HTR-8/SVneo (cell line): ENCODE data around the gene OPTC.

ENCODE experiments used
- DNase-seq: peaks from one replicate; pipeline ENCODE4 v3.0.0; 2011; ENCODE audit warnings: low spot score, mixed read lengths; ENCODE audit not compliant: insufficient read length
- FAIRE-seq: peaks from 2 replicates; lab custom pipeline; 2011; peaks lifted over from hg19 to GRCh38; lab: Jason Lieb, UNC

OPTC gene

DNA sequence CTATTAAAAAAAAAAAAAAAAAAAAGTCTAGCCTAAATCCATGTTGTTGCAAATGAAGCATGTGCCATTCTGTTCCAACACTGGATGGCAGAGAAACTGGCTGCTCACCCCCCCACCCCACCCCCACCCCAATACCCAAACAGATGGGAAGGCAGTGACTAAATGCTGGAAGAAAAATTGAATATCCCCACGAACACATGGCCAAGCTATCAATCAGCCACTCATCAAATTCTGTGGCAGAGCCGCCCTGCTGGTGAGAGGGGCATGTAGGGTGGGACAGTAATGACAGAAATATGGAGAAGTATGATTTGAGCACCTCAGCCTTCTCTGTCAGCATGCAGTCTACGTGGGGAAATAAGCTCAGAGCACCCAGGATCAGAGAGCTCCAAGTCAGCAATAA, 34.1 kb downstream of the OPTC start:
- DNase-seq: no peak
- FAIRE-seq: no peak

DNA sequence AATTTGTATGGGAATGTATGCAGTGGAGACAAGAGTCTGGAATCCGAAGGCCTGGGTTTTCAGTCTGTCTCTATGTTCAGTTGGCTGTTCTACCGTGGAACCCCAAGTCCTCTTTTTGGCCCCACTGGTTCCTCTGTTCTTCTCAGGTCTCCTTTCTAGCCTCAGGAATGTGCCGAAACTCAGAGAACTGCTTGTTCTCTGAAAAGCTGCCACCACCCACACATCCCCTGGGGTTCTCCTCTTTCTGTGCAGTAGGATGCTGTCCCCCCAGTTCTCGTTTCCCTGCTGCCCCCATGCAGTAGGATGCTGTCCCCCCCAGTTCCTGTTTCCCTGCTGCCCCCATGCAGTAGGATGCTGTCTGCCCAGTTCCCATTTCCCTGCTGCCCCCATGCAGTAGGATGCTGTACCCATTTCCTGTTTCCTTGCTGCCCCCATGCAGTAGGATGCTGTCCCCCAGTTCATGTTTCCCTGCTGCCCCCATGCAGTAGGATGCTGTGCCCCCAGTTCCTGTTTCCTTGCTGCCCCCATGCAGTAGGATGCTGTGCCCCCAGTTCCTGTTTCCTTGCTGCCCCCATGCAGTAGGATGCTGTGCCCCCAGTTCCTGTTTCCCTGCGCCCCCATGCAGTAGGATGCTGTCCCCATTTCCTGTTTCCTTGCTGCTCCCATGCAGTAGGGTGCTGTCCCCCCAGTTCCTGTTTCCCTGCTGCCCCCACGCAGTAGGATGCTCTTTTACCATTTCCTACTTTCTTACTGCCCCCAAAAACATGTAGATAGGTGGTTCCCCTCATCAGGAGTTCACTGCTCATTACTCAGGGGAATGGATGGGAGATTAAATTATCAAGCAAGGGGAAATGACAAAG, 35.3 kb downstream of the OPTC start:
- no peak for DNase-seq
- FAIRE-seq: no peak

DNA sequence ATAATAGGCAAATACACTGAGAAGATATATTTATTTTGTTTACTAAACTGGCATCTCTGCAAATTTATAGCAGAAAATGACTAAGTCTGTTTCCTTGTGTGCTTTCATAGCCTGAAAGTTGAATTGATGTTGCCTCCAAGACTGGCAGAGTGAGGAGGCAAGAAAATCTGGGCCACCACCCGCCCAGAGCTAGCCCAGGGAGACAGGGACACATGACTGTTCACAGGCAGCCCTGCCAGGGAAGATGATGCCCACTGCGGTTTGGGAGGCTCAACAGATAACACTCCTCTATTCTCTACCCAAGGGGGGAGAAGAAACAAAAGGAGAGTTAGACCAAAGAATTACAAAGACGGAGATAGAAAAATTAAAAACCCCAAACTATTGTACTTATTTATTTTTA, 37.1 kb downstream of the OPTC start:
- DNase-seq (no peak), FAIRE-seq (no peak)

DNA sequence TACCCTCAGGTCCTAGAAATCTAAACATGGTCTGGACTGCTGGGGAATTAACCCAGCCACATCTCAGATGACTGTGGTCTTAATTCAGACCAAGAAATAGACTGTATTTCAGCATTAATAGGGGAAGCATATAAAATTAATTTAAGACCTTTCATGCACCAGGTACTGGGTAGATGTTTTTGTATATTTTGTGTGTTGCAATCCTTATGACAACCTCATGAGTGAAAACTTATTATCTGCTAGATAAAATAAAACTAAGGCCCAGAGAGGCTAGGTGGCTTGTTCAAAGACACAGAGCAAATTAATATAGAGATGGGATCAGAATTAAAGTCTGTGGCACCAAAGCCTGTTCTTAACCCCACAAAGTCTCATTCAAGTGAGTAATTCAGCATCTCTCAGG, 40.1 kb downstream of the OPTC start:
- no peak for DNase-seq
- no peak for FAIRE-seq

DNA sequence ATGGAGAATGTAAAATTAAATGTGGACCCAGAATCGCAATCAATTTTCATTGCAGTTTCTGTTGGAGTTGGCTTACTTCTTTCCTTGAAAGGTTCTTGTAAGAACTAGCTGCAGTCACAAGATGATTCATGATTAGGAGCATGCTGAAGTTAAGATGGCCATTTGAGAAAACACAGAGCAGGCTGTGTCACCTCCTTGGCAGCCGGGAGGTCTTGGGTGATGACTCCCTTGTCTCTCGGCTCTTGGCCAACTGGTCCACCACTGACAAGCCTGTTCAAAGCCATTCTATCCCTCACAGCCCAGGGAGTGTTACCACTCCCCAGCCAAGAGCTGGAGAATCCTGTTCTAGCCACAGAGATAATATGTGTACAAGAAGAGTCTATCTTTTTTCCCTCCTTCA, 40.6 kb downstream of the OPTC start:
- DNase-seq: peak; percentile 84
- peak; percentile 66 for FAIRE-seq

DNA sequence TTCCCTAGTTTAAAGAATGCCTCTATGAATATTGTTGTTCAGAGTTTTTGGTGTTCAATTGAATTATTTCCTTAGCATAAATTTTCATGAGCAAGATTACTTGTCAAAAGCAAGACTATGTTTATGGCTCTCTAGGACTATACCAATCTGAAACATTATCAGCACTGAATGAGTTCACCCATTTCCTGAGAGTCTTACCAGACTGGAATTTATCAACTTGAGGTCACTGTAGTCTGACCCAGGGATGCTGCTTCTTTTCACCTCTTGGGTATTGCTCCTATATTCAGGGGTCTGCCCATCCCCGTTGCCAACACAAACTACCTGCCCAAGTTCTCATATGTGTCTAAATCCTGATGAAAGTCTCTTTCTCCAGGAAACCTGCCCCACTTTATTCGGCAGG, 42.6 kb downstream of the OPTC start:
- no peak for FAIRE-seq
- no peak for DNase-seq

DNA sequence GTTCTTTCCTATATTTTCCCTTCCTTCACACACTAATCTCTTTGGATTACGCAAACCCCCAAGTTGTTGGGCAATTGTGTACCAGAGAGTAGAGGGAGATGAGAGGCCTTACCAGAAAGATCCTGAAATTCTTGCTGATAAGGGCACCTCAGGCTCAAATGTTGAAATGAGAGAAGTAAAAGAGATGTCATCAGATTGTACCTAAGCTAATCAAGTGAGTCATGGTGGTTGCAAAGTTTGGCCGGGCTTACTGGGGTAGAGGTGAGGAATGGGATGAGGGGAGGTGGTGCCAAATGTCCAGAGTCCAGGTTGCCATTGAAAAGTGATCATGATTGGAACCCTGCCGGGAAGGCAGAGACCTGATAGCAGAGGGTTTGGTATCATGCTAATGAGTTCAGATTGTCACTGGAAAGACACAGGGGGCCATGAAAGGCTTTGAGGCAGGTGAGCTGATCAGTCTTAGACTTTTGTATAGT, 43.1 kb downstream of the OPTC start:
- DNase-seq (no peak), FAIRE-seq (no peak)

DNA sequence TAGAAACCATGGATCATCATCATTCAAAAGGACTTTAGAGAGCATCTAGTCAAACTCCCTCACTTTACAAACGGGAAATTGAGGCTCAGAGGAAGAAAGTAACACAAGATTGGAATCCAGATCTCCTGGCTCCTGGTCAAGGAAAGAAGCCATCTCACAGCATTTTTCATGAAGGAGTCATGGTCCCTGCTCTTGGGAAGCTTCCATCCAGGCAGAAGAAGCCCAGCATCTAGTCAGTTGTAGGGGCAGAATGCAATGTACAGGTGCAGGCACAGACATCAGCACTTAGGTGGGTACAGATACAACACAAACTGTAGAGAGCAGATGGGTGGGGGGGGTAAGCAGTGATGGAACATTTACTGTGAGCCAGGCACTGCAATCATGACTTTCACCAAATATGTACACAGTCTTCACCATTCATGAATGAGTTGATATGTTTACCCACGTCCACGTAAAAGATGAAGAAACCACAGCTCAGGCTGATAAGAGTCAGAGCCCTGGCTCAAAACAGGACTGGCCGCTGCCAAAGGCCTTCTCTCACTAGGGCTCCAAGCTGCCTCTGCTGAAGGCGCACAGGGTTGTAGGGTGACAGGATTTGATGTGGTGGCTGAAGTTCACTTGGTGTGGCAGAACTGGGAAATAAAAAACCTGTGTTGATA, 44.0 kb downstream of the OPTC start:
- no peak for FAIRE-seq
- DNase-seq: no peak

DNA sequence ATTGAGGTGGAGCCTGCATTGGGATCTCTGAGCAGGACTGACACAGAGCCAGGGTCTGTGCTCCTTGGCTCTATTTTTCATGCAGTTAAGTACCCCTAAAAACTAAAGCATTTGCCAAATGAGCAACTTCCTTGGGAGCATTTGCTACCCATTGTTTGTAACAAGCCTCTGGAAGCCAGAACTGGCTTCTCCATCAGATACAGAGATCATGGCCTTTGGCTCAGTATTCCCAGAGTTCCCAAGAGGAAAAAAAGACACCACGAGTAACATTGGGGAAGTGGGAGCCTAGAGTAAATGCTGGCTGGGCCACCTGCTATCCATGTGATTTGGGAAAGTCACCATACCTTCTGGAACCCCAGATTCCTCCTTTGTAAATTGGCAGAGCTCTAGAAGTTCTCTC, 44.8 kb downstream of the OPTC start:
- FAIRE-seq: no peak
- no peak for DNase-seq

DNA sequence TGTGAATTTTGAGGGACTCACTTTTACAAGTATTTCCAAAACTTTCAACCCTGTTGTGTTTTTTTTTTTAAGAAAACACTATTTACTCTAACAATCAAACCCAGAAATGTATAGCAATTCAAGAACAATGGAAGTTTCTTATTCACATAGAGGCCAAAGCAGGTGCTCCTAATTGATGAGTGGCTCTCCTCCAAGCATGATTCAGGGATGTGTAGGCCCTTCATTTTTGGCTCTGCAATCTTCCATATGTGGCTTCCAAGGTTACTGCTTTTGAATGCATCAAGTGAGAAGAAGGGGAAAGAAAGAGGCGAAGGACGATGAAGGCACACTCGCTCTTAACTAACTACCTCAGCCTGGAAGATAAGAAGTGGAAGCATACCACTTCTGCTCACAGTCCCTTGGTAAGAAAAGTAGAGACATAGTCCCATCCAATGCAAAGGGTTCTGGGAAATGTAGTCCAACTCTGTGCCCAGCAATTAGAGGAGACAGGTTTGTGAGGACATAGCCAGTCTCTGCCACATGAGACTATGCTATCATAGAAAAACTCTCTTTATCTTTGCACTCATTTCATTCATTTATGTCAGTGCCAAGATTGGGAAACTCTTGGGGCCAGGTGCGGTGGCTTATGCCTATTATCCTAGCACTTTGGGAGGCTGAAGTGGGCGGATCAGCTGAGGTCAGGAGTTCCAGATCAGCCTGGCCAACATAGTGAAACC, 46.0 kb downstream of the OPTC start:
- FAIRE-seq: no peak
- DNase-seq: no peak

DNA sequence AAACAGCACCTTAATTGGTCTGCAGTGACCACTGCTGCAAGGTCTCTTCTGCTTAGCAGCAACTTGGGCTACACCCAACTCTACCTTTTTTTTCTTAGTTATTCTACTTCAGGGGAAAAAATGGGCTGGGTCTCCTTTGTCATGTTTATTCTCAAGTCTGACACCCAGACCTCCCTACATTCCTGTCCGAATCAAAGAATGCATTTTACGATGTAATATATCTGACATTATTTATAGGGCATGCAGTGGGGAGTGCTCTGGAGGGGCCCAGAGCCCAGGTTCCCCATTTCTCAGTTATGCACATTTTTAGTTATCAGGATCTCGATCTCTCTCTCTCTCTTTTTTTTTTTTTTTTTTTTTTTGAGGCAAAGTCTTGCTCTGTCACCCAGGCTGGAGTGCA, 50.5 kb downstream of the OPTC start:
- peak; percentile 53 for DNase-seq
- FAIRE-seq: no peak

DNA sequence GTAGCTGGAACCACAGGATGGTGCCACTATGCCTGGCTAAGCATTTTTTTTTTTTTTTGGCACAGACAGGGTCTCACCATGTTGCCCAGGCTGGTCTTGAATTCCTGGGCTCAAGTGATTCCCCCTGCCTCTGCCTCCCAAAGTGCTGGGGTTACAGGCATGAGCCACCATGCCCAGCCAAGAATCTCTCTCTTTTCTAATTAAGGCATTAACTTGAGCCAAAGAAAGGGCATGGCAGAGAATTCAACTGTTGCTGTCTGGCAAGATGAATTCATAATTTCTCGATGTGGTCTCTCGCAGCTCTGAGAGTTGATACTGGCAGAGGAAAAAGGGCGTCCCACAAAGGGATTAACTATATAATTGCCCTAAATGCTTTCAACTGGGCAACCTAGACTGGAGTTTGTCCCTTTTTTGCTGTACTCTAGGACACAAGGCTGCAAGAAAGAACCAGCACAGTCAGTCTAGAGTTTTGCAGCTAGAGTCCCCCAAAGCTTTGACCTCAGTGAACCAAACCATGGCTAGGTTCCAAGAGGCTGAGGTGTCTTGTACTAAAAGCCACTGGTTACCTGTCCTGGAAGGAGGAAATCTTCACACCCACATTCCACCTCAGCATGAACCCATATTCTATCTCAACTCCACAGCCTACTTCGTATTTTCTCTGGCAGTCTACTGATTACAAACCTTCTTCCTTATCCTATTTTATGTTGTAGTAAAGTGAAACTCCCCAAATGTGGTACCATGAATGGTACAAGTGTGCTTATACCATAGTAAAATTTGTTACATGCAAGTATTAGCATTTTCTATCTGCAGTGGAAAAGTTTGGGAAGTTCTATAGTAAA, 51.2 kb downstream of the OPTC start:
- no peak for FAIRE-seq

DNA sequence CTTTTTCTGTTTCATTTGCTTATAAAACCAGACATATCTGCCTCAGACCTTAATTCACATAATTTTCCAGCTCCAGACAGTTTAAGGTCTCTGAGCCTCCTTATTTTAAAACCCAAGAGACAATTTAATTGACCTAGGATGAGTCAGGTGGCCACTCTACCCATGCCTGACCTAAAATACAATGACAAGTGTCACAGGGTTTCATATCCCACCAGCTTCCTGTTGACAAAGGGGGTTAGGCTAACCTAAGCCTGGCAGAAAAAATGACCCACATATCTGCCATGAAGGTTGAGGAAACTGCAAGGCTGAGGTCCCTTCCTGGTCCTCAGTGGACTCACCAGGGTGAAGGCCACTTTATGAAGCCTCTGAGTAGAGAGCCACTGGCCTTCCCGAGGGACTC, 52.3 kb downstream of the OPTC start:
- DNase-seq: no peak
- no peak for FAIRE-seq

More for the DNA sequence above, 51.2 kb downstream of the OPTC start:
- no peak for DNase-seq

DNA sequence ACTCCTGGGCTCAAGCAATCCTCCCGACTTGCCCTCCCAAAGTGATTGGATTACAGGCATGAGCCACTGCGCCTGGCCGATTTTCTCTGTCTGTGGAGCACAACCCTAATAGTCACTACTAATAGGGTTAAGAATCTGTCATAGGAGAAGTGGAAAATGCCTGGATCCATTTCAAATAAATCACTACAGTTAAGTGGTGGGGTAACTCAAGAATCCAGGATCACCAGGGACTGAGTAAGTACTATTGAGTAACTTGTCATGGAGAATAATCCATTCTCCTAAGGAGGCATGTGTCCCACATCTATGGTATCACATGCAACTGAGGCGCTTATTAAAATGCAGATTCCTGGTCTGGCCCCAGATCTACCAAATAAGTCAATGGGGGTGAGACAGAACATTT, 53.2 kb downstream of the OPTC start:
- DNase-seq (no peak), FAIRE-seq (no peak)

DNA sequence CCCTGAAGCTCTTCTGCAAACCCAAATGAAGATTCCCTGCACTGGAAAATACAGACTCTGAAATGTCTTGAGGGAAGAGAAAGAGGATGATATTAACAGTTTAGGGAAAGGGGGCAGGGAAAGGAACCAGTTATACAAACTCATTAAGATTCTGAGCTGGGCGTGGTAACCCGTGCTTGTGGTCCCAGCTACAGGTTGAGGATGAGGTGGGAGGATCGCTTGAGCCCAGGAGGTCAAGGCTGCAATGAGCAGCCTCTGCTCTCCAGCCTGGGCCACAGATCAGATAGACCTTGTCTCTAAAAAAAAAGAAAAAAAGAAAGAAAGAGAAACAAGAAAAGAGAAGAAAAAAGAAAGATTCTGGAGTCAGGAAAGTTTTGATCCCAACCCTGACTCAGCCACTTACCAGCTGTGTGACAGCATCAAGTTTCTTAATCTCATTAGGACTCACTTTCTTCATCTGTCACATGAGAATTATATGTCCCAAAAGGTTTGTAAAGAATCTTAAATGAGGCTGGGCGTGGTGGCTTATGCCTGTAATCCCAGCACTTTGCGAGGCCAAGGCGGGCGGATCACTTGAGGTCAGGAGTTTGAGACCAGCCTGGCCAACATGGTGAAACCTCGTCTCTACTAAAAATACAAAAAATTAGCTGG, 53.9 kb downstream of the OPTC start:
- FAIRE-seq (no peak), DNase-seq (no peak)

DNA sequence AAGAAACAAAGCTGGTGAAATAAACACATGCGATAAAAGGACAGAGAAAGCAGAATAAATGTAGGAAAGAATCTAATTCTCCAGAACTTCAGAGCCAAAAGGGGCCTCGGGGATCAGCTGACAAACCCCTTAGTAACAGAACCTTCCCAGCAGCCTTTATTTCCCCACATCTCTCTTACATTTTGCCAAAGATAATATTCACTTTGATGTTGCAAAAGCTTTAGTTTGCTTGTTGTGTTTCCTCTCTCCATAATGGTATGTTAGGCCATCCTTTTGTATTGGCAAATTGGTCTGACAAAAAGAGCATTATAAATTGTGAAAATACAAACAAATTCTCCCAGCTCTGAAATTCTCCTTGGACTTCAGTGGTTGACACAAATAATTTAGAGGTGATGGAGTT, 54.9 kb downstream of the OPTC start:
- DNase-seq (no peak), FAIRE-seq (no peak)

DNA sequence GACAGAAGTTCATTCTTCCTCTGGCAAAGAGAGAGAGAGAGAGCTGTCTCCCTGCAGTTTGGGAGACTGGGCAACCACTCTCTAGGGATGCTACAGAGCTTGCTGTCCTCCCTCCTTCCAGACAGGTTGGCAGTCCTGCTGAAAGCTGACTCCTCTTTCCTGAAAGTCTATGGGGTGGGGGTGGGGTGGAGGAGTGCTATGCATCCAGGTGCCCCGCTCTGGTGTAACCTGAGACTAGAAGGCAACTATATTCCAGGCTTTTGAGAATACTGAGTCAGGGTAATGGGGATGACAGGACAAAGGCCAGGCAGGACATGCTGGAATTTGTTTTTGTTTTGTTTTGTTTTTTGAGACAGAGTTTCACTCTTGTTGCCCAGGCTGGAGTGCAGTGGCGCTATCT, 55.4 kb downstream of the OPTC start:
- FAIRE-seq (no peak), DNase-seq (no peak)

DNA sequence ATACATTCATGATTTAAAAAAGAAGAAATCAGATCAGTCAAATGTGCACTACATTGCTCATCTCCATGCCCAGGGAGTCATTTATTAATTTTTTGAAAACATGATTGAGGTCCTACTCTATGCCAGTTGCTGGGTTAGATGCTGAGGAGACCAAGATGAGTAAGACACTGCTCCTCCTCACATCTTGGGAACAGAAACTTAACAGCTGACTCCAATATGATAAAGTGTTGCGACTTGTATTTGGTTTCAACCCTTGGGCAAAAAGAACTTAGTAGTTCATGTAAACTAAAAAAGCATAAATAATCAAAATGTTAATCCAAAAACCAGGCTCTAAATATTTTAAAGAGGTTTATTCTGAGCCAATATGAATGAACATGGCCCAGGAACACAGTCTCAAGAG, 56.9 kb downstream of the OPTC start:
- DNase-seq (no peak), FAIRE-seq (no peak)

DNA sequence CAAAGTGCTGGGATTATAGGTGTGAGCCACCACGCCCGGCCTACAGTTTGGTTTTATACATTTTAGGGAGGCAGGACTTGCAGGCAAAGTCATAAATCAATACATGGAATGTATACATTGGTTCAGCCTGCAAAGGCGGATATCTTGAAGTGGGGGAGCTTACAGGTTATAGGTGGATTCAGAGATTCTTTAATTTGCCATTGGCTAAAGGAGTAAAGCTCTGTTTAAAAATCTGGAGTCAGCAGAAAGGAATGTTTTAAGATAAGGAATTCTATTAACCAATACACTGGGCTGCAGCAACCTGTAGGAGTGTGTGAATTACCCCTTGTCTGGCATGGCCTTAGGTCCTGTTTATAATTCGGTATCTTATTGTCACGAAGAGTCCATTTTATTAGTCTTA, 57.6 kb downstream of the OPTC start:
- no peak for FAIRE-seq
- DNase-seq: no peak

DNA sequence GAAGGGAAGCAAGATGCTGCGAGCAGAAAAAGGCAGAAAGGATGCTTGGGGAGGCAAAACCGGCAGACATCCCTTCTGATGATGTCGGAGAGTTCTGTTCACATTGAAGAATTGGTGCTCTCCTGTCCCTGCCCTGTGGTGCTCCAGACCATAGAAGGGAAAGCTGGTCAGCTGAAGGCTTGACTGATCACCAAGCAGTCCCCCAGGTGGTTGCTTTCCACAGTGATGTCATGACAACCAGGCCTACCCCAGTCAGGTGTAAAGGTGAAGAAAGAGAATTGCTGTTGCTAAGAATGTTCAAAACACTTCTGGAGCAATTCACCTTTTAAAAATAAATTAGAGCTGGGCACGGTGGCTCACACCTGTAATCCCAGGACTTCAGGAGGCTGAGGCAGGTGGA, 59.5 kb downstream of the OPTC start:
- DNase-seq (no peak), FAIRE-seq (no peak)
